IPS-20b (cell line): Measurements from ENCODE around the gene HS3ST1.

Experiments used
- H3K27ac ChIP-seq: one replicate; pipeline ENCODE4 v1.5.1; 2013; ENCODE audit warnings: low read length
- H3K27me3 ChIP-seq: 2 replicates; pipeline ENCODE4 v1.6.1; 2013; ENCODE audit warnings: mild to moderate bottlenecking, low read length, inconsistent platforms; ENCODE audit not compliant: insufficient read depth
- H3K36me3 ChIP-seq: 2 replicates; pipeline ENCODE4 v1.6.1; 2013; ENCODE audit warnings: low read depth, mild to moderate bottlenecking, inconsistent platforms, low read length, moderate library complexity; ENCODE audit not compliant: insufficient read depth
- H3K4me1 ChIP-seq: 2 replicates; pipeline ENCODE4 v1.6.1; 2013; ENCODE audit warnings: mild to moderate bottlenecking, control low read depth, inconsistent platforms, low read length, moderate library complexity; ENCODE audit not compliant: insufficient read depth
- H3K4me3 ChIP-seq: 2 replicates; pipeline ENCODE4 v1.5.1; 2013; ENCODE audit warnings: mild to moderate bottlenecking, low read length, inconsistent platforms
- H3K9ac ChIP-seq: 2 replicates; pipeline ENCODE4 v1.6.1; 2013; ENCODE audit warnings: low read depth, mild to moderate bottlenecking, inconsistent platforms, low read length, moderate library complexity
- H3K9me3 ChIP-seq: 2 replicates; pipeline ENCODE4 v1.6.1; 2013; ENCODE audit warnings: mild to moderate bottlenecking, low read depth, low read length, inconsistent platforms; ENCODE audit not compliant: insufficient read depth

The HS3ST1 gene

GRCh38 chr4:11428231-11428898 lies at the start of gene HS3ST1:
HS3ST1 (minus strand) TSS chr4:11428894; CDS start chr4:11400005, 28,889 bp downstream.
- peaks cover 59% of the 10 kb centered on the region for H3K27me3 ChIP-seq
- no peaks in the 10 kb centered on the region for H3K36me3 ChIP-seq
- H3K9me3 ChIP-seq: no peaks in the 10 kb centered on the region
- no peak within 1 kb of the TSS for H3K27ac ChIP-seq
- peaks cover 7% of the 10 kb centered on the region; the same call in 1 of the 2 replicates for H3K4me1 ChIP-seq
- H3K9ac ChIP-seq: peak within 1 kb of the TSS; percentile 55; the same call in 1 of the 2 replicates
- H3K4me3 ChIP-seq: peak within 1 kb of the TSS; percentile 85

- Histone ChIP-seq H3K9ac (no peak overlapping the region), H3K4me3 (no peak overlapping the region), H3K9me3 (no peaks in the 10 kb centered on the region; the same call in 1 of the 2 replicates), H3K27ac (no peak overlapping the region), H3K36me3 (no peaks in the 10 kb centered on the region), H3K27me3 (no peaks in the 10 kb centered on the region), H3K4me1 (peaks cover 2% of the 10 kb centered on the region)
Observed at GRCh38 chr4:11475871-11476270, 47.2 kb upstream of the HS3ST1 start.

GRCh38 chr4:11474146-11474545 lies 45.5 kb upstream of the HS3ST1 start:
- Histone ChIP-seq H3K4me1 (peaks cover 18% of the 10 kb centered on the region), H3K27ac (no peak overlapping the region), H3K4me3 (no peak overlapping the region), H3K27me3 (no peaks in the 10 kb centered on the region), H3K36me3 (no peaks in the 10 kb centered on the region), H3K9me3 (no peaks in the 10 kb centered on the region; the same call in 1 of the 2 replicates), H3K9ac (no peak overlapping the region)

- Histone ChIP-seq H3K27ac (no peak overlapping the region), H3K4me3 (no peak overlapping the region), H3K4me1 (peaks cover 24% of the 10 kb centered on the region), H3K9me3 (no peaks in the 10 kb centered on the region), H3K36me3 (no peaks in the 10 kb centered on the region), H3K9ac (no peak overlapping the region), H3K27me3 (no peaks in the 10 kb centered on the region)
Observed at GRCh38 chr4:11472535-11472934, 43.8 kb upstream of the HS3ST1 start.

GRCh38 chr4:11471618-11472017 lies 42.9 kb upstream of the HS3ST1 start:
- Histone ChIP-seq H3K4me3 (no peak overlapping the region), H3K9me3 (no peaks in the 10 kb centered on the region), H3K9ac (no peak overlapping the region), H3K27me3 (no peaks in the 10 kb centered on the region), H3K36me3 (no peaks in the 10 kb centered on the region), H3K4me1 (peaks cover 24% of the 10 kb centered on the region), H3K27ac (no peak overlapping the region)

- no peak overlapping the region for H3K4me3 ChIP-seq
- no peak overlapping the region for H3K27ac ChIP-seq
- H3K9me3 ChIP-seq: no peaks in the 10 kb centered on the region
- no peaks in the 10 kb centered on the region for H3K27me3 ChIP-seq
- no peaks in the 10 kb centered on the region for H3K36me3 ChIP-seq
- no peak overlapping the region for H3K9ac ChIP-seq
- peaks cover 24% of the 10 kb centered on the region for H3K4me1 ChIP-seq
Observed at GRCh38 chr4:11471046-11471441, 42.4 kb upstream of the HS3ST1 start.

- Histone ChIP-seq H3K4me3 (no peak overlapping the region), H3K36me3 (no peaks in the 10 kb centered on the region), H3K27me3 (no peaks in the 10 kb centered on the region), H3K4me1 (peaks cover 24% of the 10 kb centered on the region), H3K9me3 (no peaks in the 10 kb centered on the region), H3K9ac (no peak overlapping the region), H3K27ac (no peak overlapping the region)
Observed at GRCh38 chr4:11470438-11471045, 41.8 kb upstream of the HS3ST1 start.

GRCh38 chr4:11469650-11470437 lies 41.1 kb upstream of the HS3ST1 start:
- Histone ChIP-seq H3K27me3 (no peaks in the 10 kb centered on the region), H3K4me3 (no peak overlapping the region), H3K4me1 (peaks cover 24% of the 10 kb centered on the region), H3K36me3 (no peaks in the 10 kb centered on the region), H3K9ac (no peak overlapping the region), H3K9me3 (no peaks in the 10 kb centered on the region), H3K27ac (no peak overlapping the region)

GRCh38 chr4:11468901-11469300 lies 40.2 kb upstream of the HS3ST1 start:
- Histone ChIP-seq H3K36me3 (no peaks in the 10 kb centered on the region), H3K27me3 (no peaks in the 10 kb centered on the region), H3K4me1 (peaks cover 24% of the 10 kb centered on the region), H3K9me3 (no peaks in the 10 kb centered on the region), H3K4me3 (no peak overlapping the region), H3K27ac (no peak overlapping the region), H3K9ac (no peak overlapping the region)

GRCh38 chr4:11467931-11468330 lies 39.2 kb upstream of the HS3ST1 start:
- Histone ChIP-seq H3K27ac (no peak overlapping the region), H3K9ac (no peak overlapping the region), H3K27me3 (no peaks in the 10 kb centered on the region), H3K9me3 (no peaks in the 10 kb centered on the region), H3K4me3 (no peak overlapping the region), H3K36me3 (no peaks in the 10 kb centered on the region), H3K4me1 (peaks cover 24% of the 10 kb centered on the region)

- no peak overlapping the region for H3K4me3 ChIP-seq
- H3K27ac ChIP-seq: no peak overlapping the region
- peaks cover 1% of the 10 kb centered on the region; the same call in 1 of the 2 replicates for H3K4me1 ChIP-seq
- no peaks in the 10 kb centered on the region for H3K27me3 ChIP-seq
- H3K9ac ChIP-seq: no peak overlapping the region
- no peaks in the 10 kb centered on the region for H3K36me3 ChIP-seq
- no peaks in the 10 kb centered on the region; the same call in 1 of the 2 replicates for H3K9me3 ChIP-seq
Observed at GRCh38 chr4:11463707-11464106, 35.0 kb upstream of the HS3ST1 start.
